Fibroblast of the aortic adventitia (primary cell): ENCODE data around the gene NFAM1. TPM values are rescaled to one million over a fixed set of nuclear protein-coding genes. Genes with fewer than 3 reads are reported as not detected.

Experiments used
- DNase-seq: peaks from one replicate; pipeline ENCODE4 v3.0.0-alpha.2; 2010; ENCODE audit warnings: low read depth
- H3K4me3 ChIP-seq: 2 replicates; pipeline ENCODE4 v1.5.1; 2011; ENCODE audit warnings: low read depth, mild to moderate bottlenecking, control low read depth, low read length, moderate library complexity
- CTCF ChIP-seq: IDR thresholded peaks from 2 replicates; pipeline ENCODE4 v1.5.1; 2011; ENCODE audit warnings: mild to moderate bottlenecking, low read length, control low read depth, inconsistent platforms; ENCODE audit not compliant: insufficient read depth
- total RNA-seq: library from RNA; depleted of rRNA; stranded (reverse); fragments of >200 nt; gene quantifications from 2 replicates; pipeline ENCODE4 v1.2.3, GENCODE V29; 2012; ENCODE audit warnings: low replicate concordance

The NFAM1 gene
- total RNA-seq, 1 donor = not detected

- TF ChIP-seq CTCF = no peak
- no peak for DNase-seq
- no peak overlapping the region for H3K4me3 ChIP-seq
Measured at GRCh38 chr22:42361523-42361922, 70.7 kb downstream of the NFAM1 start.

DNA sequence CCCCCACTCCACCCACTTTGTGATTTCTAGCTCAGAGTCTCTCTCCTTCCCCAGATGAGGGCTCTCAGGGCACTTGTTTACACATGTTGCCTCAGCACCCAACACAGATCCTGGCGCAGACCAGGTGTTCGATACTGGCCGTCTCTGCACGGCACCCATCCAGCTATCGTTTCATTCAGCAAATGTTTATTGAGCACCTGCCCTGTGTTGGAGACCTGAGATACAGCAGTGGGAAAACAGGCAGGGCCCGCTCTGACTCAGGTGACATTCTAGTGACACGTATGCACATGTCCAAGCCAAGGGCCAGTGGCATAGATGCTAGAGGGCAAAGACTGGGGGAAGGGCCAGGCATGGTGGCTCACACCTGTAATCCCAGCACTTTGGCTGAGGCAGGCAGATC lies 71.9 kb downstream of the NFAM1 start:
- no peak for DNase-seq
- no peak for TF ChIP-seq CTCF
- no peak overlapping the region for H3K4me3 ChIP-seq

GRCh38 chr22:42358643-42359558 lies 73.3 kb downstream of the NFAM1 start:
- no peak overlapping the region for H3K4me3 ChIP-seq
- no peak for TF ChIP-seq CTCF
- DNase-seq = no peak

GRCh38 chr22:42357634-42358296 lies 74.4 kb downstream of the NFAM1 start:
- H3K4me3 ChIP-seq = no peak overlapping the region
- TF ChIP-seq CTCF = no peak
- DNase-seq = no peak

DNA sequence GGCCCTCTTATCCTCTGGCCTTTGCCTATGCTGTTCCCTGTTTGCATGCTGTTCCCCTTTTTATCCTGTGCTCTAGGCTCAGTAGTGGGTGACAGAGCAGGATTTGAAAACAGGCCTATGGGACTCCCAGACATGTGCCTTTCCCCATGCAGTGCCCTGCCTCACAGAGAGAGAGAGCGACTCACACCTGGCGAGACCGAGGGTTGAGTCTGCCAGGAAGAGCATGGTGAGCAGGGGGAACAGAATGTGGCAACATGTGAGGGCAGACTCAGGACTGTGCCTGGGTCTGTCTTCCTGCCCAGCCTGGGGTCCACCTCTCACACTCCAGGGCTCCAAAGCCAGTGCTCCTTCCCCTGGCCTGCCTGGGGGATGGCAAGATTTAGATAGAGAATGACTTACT lies 75.0 kb downstream of the NFAM1 start:
- DNase-seq = no peak
- H3K4me3 ChIP-seq = no peak overlapping the region

GRCh38 chr22:42356533-42356932 lies 75.7 kb downstream of the NFAM1 start:
- no peak overlapping the region for H3K4me3 ChIP-seq
- DNase-seq = no peak
- no peak for TF ChIP-seq CTCF

More for the DNA sequence above, 75.0 kb downstream of the NFAM1 start:
- TF ChIP-seq CTCF = no peak
